CD8-positive, alpha-beta memory T cell (primary cell): ENCODE data around the gene ST6GALNAC3. TPM values are rescaled to one million over a fixed set of nuclear protein-coding genes. Genes with fewer than 3 reads are reported as not detected.

Source experiments
- polyA plus RNA-seq: library from polyadenylated mRNA; unstranded; fragments of 300-500 nt; fragmentation: Illumina TruSeq; gene quantifications from one replicate; pipeline ENCODE4 v1.2.3, GENCODE V29; 2021
- total RNA-seq, 2 experiments: library from RNA; stranded (reverse); gene quantifications; one replicate each; pipeline ENCODE4 v1.2.3, GENCODE V29; 2021

ST6GALNAC3 gene
- total and polyA plus RNA-seq, 3 experiments from 2014 or later = 0.33 to 1.8 TPM; not detected in 1

Other genes starting within 250 kb of the ST6GALNAC3 start
- gene ASB17, start 142.3 kb upstream of the ST6GALNAC3 start, total RNA-seq = not detected
- gene ASB17, start 142.3 kb upstream of the ST6GALNAC3 start, polyA plus RNA-seq = not detected